ENCODE results near the gene TTLL10. TPM values are rescaled to one million over a fixed set of nuclear protein-coding genes. Genes with fewer than 3 reads are reported as not detected.
A peak's percentile ranks its signal among the peaks of the same experiment; 100 is the strongest.

TTLL10 gene
- total RNA-seq, 1 donor from 2014 or later = 5.5 TPM

GRCh38 chr1:1157033-1157365, 16.7 kb upstream of the TTLL10 start:
- DNase-seq (ENCODE audit: low spot score, unreplicated experiment) = no peak
- Mint-ChIP-seq H3K9me3 (ENCODE audit: low read depth) (peaks cover 18% of the 10 kb centered on the region), H3K4me1 (ENCODE audit: low read depth) (peaks cover 1% of the 10 kb centered on the region), H3K27ac (no peak overlapping the region), H3K36me3 (ENCODE audit: insufficient read depth) (peaks cover 10% of the 10 kb centered on the region), H3K4me3 (ENCODE audit: low read depth) (peak overlapping the region; percentile 31), H3K27me3 (peaks cover 8% of the 10 kb centered on the region)
- no peak for TF ChIP-seq CTCF (IDR thresholded peaks at IDR 0.05; ENCODE audit: unreplicated experiment)

- no peak for DNase-seq (ENCODE audit: low spot score, unreplicated experiment)
- Mint-ChIP-seq H3K4me1 (ENCODE audit: low read depth) (peaks cover 1% of the 10 kb centered on the region), H3K36me3 (ENCODE audit: insufficient read depth) (peaks cover 6% of the 10 kb centered on the region), H3K9me3 (ENCODE audit: low read depth) (peaks cover 14% of the 10 kb centered on the region), H3K27me3 (peaks cover 6% of the 10 kb centered on the region), H3K4me3 (ENCODE audit: low read depth) (peak overlapping the region; percentile 56), H3K27ac (peak overlapping the region; percentile 76)
- no peak for TF ChIP-seq CTCF (IDR thresholded peaks at IDR 0.05; ENCODE audit: unreplicated experiment)
These were observed 16.2 kb upstream of the TTLL10 start for GRCh38 chr1:1157426-1157913.

- Mint-ChIP-seq H3K27me3 (peaks cover 4% of the 10 kb centered on the region), H3K4me3 (ENCODE audit: low read depth) (peak overlapping the region; percentile 51), H3K4me1 (ENCODE audit: low read depth) (peaks cover 1% of the 10 kb centered on the region), H3K9me3 (ENCODE audit: low read depth) (peaks cover 8% of the 10 kb centered on the region), H3K27ac (peak overlapping the region; percentile 87), H3K36me3 (ENCODE audit: insufficient read depth) (peaks cover 3% of the 10 kb centered on the region)
- DNase-seq (ENCODE audit: low spot score, unreplicated experiment) = peak; percentile 64
- peak; percentile 5 for TF ChIP-seq CTCF (IDR thresholded peaks at IDR 0.05; ENCODE audit: unreplicated experiment)
These were observed 15.6 kb upstream of the TTLL10 start for GRCh38 chr1:1157914-1158710.

- H3K4me3 Mint-ChIP-seq (ENCODE audit: low read depth) = no peak overlapping the region
- no peak for TF ChIP-seq CTCF (IDR thresholded peaks at IDR 0.05; ENCODE audit: unreplicated experiment)
- DNase-seq (ENCODE audit: low spot score, unreplicated experiment) = no peak
- peaks cover under 1% of the 10 kb centered on the region for H3K27me3 Mint-ChIP-seq
- H3K27ac Mint-ChIP-seq = no peak overlapping the region
- H3K9me3 Mint-ChIP-seq (ENCODE audit: low read depth) = no peaks in the 10 kb centered on the region
- peaks cover 1% of the 10 kb centered on the region for H3K36me3 Mint-ChIP-seq (ENCODE audit: insufficient read depth)
- H3K4me1 Mint-ChIP-seq (ENCODE audit: low read depth) = peaks cover 3% of the 10 kb centered on the region
These were observed 13.3 kb upstream of the TTLL10 start for GRCh38 chr1:1160281-1160930.

- TF ChIP-seq CTCF (IDR thresholded peaks at IDR 0.05; ENCODE audit: unreplicated experiment) = no peak
- DNase-seq (ENCODE audit: low spot score, unreplicated experiment) = no peak
- Mint-ChIP-seq H3K27ac (no peak overlapping the region), H3K27me3 (no peaks in the 10 kb centered on the region), H3K9me3 (ENCODE audit: low read depth) (no peaks in the 10 kb centered on the region), H3K4me1 (ENCODE audit: low read depth) (peaks cover 9% of the 10 kb centered on the region), H3K36me3 (ENCODE audit: insufficient read depth) (peaks cover 3% of the 10 kb centered on the region), H3K4me3 (ENCODE audit: low read depth) (no peak overlapping the region)
These were observed 12.5 kb upstream of the TTLL10 start for GRCh38 chr1:1161078-1161682.

All from progenitor cell of endocrine pancreas (in vitro differentiated cells).